NCI-H1092 treated with DMSO at 0.1 percent for 48 hours (cell line): ENCODE results near the gene NHSL2.
A peak's percentile ranks its signal among the peaks of the same experiment; 100 is the strongest.
"Not testable (repeated sequence)": the region's sequence is repeated elsewhere in the genome, so short reads cannot be mapped to it uniquely, and the experiment has no call there.

Experiments used
- DNase-seq: peaks from one replicate; lab custom pipeline; 2025; lab: John Stamatoyannopoulos, UW

Gene NHSL2

DNA sequence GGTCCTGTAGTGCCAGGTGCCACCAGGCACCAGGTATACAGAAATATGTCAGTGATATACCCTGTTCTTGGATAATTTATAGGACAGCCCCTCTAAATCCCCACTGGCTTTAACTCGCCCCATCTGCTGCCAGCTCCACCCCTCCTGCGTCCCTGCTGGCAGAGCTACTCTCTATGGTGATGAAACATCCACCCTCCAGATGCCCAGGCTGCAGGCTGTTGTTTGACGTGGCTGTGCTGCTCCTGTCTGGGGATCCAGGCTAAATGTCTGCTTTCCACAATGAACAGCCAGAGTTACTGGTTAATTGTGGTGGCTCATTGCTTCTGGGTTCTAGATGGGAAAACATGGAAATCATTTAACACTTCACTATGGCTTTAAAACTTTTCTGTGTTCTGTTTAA lies 12.9 kb downstream of the NHSL2 start:
- DNase-seq: no peak

DNA sequence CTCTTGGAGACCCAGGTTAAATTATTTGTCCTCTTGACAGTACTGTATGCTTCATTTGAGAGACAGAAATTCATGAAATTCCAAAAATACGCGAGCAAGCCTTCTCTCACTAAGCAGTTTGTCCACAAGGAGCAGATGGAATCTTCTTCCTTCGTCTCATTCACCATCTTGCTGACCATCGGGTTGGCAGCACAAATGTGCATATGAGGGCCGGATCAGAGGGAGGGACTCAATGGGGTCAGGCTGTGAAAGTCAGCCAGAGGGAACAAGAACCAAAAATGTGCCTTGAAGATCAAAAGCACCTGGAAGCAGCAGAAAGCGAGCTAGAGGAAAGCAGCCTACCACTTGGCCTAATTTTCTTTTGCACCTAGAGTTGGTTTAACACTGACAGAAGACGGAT lies 16.4 kb downstream of the NHSL2 start:
- DNase-seq: no peak

DNA sequence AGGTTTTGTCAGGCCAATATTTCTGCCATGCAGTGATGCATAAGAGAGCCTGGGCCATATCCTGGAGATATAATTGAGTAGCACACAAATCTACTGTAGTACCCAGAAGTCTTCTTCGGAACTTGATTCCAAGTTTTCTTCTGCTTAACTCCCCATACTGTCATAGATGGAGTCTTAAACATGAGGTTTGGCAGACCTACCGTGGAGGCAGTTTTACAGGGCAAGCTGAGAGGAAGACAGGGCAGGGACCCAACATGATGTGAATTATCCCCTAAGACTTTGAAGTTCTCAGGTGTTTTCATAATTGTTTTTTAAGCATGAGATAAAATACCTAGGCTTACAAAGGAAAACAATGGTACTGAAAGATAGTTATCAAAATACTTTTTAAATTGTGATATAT lies 18.2 kb downstream of the NHSL2 start:
- no peak for DNase-seq

DNA sequence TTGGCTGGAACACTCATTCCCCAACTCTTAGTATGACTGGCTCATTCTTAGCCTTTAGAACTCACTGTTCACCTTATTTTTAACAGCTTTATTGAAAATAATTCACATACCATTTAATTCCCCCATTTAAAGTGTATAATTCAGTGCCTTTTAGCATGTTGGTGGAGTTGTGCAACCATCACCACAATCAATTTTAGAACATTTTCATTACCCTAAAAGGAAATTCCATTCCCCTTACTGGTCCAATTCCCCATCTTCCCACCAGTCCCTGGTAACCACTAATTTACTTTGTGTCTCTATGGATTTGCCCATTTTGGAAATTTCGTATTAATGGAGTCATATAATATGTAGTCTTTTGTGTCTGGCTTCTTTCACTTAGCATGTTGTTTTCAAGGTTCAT lies 19.7 kb downstream of the NHSL2 start:
- DNase-seq: no peak

DNA sequence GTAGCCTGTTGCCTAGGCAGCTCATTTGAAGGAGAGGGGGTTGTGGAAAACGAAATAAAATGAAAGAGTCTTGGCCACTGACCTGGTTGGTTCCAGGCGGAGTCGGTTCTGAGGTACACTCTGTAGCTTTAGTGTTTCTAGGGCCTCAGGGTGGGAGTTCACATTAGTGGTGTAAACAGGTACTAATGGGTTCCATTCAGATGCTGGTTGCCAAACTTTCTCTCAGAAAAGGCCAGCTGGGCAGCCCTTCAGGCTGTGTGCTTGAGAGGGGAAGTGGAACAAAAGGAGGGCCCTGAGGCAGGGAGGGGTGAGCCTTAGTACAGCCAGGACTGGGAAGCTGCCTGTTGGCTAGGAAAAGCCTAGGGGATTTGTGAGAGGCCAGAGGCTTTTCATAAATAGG lies 24.8 kb downstream of the NHSL2 start:
- peak; percentile 91 for DNase-seq

DNA sequence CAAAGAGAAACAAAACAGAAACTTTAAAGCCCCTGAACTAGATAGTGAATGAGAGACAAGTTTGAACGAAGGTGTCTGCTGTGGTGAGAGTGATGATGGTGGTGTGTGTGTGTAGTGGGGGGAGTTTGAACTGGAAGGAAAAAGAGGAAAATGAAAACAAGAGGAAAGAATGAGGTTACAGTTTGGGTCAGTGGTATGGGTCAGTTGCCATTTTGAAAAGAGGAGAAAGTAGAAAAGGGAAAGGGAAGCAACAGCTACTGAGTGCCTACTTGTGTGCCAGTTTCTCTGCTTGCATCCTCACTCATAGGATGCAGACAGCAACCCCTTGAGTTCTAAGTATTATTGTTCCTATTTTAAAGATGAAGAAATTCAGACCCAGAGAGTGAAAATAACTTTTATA lies 26.0 kb downstream of the NHSL2 start:
- DNase-seq: no peak

DNA sequence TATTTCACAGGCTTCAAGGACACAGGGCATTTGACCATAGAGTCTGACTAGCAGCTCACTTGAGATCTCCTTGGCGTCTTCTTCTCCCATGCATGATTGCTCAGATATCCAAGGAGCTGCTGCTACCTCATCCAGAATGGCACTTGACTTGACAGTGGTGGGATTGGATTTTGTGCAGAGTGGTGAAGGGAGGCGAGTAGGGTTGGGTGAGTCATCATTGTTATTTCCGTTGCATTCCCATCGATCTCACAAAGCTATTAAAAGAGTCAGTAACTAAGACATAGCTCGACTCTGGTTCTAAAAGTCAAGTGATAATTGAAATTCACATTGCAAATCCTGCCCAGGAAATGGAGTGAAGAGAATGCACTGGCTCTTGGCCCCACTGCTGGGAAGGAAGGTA lies 27.7 kb downstream of the NHSL2 start:
- DNase-seq: no peak

DNA sequence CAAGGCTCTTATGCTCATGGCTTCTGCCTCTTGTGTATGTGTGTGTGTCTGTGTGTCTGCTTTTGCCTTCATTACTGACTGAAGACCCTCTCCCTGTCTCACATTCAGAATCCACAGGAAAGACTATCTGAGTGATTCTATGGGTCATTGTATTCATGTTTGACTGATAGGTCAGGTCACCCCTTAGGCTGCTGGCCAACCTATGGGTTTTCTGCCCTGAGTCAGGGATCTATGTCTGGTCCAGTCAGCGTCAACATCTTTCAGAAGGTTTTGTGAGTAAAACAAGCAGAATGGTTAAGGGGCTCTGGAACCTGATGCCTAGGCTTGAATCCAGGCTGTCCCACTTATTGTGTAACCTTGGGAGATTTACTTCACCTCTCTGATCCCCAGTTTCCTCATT lies 30.5 kb downstream of the NHSL2 start:
- DNase-seq: no peak

DNA sequence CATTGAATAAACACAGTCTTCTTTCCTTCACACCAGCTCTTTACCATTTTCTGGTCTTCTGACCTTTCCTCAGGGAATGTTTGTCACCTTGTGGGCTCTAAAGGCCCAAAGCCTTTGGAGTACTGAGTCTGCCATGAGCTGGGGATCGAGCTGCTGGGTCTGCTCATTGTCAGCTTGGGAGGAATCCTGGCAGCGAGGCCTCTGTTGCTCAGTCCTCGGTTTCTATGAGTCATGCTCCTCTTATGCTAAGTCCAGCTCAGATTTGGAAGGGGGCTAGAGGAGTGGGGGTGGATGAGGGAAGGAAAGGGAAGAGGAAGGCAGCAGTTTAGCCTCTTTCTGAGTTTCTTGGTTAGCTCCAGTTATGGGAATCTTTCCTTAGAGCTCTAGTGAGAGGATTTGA lies 31.1 kb downstream of the NHSL2 start:
- DNase-seq: no peak

DNA sequence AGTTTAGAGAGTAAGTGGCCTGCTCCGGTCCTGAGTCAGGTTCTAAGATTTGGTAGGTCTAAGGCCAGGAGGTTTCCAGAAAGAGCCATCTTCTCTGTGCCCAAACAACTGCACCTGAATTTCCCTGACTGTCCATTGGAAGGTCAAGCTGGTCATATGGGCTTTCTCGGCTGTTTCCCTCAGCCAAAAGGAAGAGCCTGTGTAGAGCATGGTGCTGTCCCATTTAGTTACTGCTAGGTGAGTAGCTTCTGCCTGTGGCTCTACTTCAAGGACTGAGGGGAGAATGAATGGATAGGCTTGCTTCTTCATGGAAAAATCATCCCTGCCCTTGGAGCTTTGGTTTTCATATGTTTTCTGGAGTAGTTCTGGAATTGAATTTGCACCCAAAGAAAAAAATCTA lies 33.7 kb downstream of the NHSL2 start:
- DNase-seq: no peak

DNA sequence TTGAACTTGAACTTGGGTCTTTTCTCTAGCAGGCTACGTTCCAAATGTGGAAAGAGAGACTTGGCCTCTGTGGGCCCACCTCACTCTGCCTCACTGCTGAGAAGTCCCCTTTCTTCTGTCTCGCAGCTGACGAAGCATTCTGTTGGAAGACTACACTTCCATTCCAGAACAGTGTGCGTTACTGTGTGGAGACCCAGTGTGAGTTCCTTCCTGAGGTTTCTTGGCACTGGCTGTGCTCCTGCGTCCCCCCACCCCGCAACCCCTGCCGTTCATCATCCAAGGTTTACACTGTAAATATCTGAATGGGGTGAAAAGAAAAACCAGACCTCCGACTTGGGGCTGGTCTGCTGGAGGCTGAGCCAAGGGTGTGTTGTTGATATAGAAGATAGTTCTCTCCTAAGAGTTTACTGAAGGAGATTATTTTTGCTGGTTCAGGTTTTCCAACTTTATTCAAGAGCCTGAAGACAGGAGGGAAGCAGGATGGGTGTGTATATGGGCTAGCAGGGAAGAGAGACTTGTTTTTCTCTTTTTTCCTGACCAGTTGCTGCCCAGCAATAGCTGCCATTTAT lies 34.7 kb downstream of the NHSL2 start:
- DNase-seq: no peak

DNA sequence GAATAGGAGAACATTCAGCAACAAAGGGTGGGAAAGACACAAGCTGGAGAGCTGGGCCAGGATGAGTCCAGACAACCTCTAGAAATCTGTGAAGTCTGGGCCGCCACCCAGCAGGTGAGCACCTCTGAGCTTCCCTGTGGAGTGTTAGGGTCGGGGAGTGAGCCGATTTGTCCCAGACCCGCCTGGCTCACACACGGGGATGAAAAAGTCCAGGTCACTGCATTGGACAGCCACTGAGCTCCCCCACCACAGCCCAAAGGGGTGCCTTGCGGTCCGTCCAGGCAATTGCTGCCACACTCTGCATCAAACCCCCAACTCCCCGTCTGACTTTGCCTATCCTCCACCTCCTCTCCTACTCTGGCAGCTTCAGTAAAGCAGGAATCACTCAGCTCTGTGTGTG lies 38.7 kb downstream of the NHSL2 start:
- no peak for DNase-seq

DNA sequence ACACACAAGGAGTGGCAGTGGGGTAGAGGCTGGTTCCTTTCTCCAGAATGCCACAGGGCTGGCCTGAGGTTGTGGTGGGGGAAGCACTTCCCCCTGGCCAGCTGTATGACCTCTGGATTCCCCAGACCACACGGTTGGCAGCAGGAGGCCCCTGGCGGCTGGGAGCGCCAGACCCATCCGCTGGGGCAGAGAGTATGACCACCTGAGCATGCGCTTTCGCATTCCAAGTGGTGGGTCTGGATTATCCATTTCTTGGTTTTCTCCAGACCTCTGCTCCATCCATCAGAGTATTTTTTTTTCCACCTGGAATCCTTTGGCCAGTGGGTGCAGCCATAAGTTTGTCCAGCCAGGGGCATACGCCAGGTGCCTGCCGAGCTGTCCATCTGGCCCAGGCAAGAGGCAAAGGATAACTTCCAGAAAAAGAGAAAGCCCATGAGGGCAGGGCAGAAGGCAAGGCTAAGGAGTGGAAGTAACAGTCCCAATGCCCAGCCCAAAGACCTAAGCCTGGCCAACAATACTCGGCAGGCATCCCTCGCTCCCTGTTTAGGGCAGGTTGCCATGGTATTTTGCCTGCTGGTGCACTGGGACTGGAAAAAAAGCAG lies 39.3 kb downstream of the NHSL2 start:
- no peak for DNase-seq

DNA sequence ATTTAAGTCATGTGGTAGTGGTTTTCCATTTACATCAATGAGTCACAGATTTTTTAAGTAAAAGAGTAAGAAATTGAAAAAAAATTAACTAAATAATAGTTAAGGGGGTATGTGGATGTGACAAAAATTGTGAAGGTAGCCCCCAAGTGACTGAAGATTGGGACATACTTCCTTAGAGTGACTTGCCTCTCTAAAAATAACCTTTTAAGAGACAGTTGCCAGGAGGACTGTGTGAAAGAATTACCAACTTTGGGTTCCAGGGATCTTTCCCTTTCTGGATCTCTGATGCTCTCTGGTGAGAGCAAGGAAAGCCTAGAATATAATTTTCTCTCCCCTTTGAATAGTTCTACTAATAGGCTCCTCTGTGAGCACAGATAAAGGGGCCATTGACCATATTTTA lies 42.7 kb downstream of the NHSL2 start:
- DNase-seq: no peak

DNA sequence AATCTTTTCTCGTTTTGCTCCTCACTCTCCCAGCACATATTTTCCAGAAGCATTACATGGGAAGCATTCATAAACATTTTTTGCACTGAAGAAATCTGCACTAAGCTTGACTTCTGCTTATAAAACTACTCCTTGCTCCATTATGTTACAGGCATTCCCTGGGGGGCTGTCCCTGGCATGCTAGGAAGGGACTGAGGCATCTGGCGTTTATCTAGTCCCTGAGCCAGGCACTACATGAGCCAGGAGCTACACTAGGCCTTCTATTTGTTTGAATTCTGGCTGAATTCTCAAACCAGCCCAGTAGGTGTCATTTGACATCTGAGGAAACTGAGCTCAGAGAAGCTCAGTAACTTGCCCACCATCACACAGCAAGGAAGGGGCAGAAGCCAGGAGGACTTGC lies 43.3 kb downstream of the NHSL2 start:
- DNase-seq: no peak

DNA sequence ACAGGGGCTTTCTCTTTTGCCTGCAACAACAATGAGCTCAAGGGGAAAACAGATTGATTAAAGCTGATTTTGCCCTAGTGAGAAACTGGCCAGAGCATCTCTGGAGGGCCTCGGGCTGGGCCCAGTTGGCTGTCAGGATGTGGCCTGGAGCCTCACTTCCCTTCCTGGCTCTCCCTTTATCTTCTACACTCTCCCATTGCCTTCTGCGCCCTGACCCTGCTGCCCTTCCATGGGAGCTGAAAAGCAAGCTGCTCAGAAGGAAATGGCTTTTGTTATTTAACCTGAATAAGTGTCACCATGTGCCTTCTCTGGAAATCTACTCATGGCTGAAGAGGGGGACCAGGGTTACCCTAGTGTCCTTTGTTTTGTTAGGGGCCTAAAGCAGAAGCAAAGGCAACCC lies 43.8 kb downstream of the NHSL2 start:
- DNase-seq: no peak

DNA sequence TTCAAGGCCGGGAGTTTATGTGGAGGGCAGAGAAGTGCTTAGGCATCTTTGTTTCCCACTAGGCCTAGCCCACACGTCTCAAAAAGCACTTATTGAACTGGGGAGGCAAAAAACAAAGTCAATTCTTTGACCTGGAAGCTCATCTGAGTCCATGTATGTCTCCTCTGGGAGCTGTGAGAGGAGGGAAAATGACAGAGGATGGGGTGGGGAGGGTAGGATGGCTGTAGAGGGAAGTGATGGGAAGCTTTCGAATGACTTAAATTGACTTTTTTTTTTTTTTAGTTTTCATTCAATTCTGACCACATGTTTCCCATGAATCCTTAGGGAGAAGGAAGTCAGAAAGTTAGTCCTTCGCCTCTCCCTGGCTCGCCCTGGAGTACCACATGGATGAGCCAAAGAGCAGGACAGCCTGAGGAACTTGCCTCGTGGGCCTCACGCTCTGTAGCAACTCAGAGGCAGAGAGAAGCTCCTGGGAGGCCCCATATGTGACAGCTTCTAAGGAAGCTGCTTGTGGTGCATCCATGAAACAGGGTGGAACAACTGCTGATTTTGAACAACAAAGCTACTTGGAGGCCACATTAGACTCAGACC lies 45.0 kb downstream of the NHSL2 start:
- DNase-seq: no peak

DNA sequence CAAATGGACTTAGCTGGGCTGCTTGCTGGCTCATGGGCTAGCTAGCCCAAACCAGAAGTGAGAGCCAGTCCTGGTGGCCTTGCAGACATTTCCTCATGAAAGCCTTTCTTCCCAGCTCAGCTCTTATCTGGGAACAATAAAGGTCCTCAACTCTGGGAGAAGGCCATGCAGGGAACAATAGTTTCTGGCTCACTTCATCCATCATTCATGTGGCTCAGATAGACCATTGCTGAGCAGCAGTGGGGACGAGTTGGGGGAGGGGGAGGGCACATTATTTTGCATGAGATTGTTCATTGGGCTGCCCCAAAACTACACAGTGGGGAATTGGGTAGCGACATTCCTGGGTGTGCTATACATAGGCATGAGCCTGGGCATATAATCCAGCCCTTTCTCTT lies 47.6 kb downstream of the NHSL2 start:
- no peak for DNase-seq

DNA sequence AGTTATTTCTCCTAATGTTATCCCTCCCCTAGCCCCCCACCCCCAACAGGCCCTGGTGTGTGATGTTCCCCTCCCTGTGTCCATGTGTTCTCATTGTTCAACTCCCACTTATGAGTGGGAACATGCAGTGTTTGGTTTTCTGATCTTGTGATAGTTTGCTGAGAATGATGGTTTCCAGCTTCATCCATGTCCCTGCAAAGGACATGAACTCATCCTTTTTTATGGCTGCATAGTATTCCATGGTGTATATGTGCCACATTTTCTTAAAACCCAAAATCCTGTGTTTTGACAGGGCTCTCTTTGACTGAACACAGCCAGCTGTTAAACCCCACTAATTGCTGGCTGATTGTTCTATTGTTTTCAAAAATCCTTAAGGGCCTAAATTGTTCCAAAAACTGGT lies 53.5 kb downstream of the NHSL2 start:
- not testable (repeated sequence) for DNase-seq

DNA sequence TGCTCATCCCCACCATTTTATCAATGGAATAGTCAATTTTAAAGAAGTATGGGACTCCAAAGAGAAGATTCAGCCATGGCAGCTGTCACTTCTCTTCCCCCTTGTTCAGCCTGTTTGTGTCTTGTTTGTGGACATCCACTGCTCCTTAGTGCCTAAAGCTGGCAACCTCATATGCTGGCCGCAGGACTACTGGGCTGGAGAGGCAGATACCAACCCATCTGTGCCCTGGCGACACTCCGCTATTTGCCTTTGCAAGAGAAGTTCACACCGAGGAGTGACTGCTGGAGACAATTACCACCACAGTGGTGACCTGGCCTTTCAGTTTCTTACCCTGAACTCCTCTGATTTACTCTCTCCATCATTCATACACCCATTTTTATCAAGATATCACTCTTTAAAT lies 64.3 kb downstream of the NHSL2 start:
- no peak for DNase-seq

DNA sequence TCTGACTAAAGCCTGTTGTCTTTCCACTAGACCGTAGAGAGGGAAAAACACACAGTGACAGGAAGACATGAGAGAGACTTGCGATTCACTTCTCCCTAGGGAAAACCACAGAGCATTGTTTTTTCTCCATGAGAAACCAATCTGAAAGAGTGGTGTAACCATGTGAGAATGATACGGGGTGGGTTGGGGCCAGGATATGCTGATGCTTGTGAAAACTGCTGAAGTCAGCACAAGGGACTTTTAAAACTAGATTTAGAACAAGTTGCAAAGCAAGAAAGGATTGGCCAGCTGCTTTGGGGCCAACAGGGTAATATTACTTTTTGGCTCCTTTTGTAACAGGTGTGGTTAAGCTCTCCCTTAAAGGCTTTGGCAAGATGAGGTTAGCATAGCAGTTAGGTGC lies 66.1 kb downstream of the NHSL2 start:
- DNase-seq: no peak

DNA sequence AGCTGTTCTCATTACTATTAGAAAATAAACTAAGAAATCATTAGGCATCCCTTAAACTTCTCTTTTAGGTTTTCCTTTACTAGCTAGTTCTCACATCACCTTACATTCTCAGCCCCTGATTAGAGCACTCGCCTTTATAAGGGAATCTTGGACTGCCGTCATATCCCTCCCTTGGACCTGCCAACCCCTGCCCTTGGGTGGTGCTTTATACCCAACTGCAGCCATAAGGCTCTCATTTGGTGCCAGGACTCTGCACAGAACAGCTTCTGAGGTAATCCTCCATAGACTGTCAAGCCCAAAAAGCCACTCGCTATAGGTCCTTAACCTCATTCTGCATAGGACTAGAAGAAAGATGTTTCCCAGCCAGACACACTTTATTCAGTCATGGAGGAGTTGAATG lies 67.5 kb downstream of the NHSL2 start:
- no peak for DNase-seq

DNA sequence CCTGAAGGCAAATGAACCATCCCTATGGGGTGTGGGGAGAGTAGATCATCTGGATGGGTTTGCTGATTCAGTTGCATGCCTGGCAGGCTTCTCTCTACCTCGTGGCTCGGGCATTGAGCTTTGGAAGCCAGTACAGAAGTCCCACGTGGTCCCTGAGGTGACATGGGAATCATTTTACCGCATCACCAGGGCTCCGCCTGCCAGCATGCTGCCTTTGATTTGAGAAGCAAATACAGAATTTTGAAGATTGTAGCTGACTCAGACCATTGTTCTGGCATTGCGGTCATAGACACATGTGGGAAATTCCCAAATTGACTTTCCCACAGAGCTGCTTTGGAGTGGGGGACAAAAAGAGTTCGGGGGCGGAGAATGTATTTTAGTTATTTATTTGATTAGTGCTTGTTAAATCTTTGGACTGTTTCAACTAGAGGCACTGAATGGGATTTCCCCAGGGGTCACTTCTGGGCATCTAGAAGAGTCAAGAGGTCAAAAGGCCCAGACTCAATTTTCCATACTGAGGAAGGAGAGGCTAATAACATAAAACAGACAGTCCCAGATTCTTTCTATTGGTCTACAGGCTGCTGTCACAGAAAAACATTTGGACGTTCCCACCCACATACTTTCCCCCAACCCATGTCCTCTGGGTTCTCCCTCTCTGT lies 79.3 kb downstream of the NHSL2 start:
- DNase-seq: no peak

DNA sequence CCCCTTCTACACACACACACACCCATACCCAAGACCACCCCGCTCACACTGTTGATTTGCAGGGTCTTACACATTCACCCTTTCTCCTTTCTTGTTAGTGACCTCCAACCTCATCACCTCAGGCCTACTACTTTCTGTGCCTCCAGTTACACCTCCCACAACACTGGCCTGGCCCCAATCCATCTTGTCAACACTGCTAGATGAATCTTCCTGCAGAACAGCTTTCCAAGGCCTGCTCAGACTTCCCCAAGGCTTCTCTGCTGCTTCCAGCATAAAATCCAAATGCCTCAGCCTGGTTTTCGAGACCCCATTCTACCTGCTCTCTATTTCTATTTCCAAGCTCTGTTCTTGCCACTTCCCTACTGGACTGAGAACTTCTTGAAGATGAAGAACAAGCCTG lies 79.9 kb downstream of the NHSL2 start:
- no peak for DNase-seq
